HG03103 (cell line): ENCODE results near the gene GMEB2.
"Not testable (repeated sequence)": the region's sequence is repeated elsewhere in the genome, so short reads cannot be mapped to it uniquely, and the experiment has no call there.

Source experiments
- ATAC-seq: cut with Tn5 transposase; IDR thresholded peaks from one replicate; pipeline ENCODE4 v1.9.1; 2021; ENCODE audit warnings: low read depth; ENCODE audit not compliant: unreplicated experiment

GMEB2 gene

GRCh38 chr20:63640686-63641085 is 13.8 kb upstream of the GMEB2 start:
- not testable (repeated sequence) for ATAC-seq

DNA sequence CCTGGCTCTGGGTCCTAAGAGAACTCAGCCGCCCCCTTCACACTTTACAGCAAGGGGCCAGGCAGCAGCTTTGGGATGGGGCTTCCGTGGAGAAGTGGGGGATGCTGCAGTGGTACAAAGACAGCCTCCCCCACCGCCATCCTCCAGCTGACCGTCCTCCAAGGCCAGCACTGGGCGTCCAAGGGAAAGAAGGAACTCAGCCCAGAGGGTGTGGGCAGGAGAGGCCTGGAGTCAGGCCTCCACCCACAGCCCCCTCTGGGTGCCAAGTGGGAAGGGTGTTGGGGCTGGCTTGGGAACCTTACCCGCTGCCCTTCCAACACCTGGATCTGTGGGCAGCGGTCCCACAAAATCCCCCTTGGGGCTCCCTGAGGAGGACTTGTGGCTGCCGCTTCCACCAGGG is 13.2 kb upstream of the GMEB2 start:
- ATAC-seq = no peak

GRCh38 chr20:63639093-63639975 is 12.4 kb upstream of the GMEB2 start:
- no peak for ATAC-seq

DNA sequence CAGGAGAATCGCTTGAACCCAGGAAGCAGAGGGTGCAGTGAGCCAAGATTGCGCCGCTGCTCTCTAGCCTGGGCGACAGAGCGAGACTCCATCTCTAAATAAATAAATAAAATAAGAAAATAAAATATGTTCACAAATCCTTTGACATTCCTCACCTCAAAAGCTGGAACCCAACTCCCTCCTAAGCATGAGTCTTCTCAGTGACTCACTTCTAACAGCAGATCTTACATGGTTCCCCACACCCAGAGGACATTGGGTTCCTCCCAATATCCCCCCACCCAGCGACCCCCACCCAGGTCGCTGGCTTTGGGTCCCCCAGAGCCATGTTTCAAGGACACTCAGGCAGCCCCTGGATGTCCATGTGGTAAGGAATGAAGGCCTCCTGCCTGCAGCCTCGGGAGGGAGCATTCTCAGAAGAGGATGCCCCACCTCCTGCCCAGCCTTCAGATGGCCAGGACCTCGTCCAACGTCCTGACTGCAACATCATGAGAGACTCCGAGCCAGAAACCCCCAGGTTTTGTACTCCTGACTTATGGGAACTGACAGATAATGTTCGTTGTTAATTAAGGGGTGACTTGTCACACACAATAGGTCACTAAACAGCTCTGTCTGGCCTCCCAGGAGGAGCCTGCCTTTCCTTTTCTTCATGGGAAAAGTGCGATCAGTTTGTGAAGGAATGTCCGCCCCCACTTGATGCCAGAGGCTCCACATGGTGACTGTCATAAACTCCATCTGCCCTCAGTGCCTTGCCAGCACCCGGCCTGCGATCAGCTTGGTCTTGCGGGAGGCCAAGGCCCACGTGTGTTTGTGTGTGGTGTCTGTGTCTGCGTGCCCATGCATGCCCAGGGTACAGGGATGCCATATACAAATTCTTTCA is 10.1 kb upstream of the GMEB2 start:
- no peak for ATAC-seq

GRCh38 chr20:63635431-63636141 is 8.7 kb upstream of the GMEB2 start:
- no peak for ATAC-seq

GRCh38 chr20:63633732-63634131 is 6.8 kb upstream of the GMEB2 start:
- ATAC-seq = no peak

DNA sequence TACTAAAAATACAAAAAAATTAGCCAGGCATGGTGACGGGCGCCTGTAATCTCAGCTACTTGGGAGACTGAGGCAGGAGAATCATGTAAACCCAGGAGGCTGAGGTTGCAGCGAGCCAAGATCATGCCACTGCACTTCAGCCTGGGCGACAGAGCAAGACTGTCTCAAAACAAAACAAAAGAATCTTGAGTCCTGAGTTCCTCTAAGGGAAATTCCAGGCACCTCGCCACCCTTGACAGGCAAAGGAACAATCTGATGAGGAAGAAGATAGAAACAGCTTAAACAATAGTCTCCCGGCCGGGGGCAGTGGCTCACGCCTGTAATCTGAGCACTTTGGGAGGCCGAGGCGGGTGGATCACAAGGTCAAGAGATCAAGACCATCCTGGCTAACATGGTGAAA is 4.5 kb upstream of the GMEB2 start:
- not testable (repeated sequence) for ATAC-seq

GRCh38 chr20:63630956-63631355 is 4.1 kb upstream of the GMEB2 start:
- ATAC-seq = not testable (repeated sequence)

- no peak for ATAC-seq
These were observed 1.5 kb upstream of the GMEB2 start for GRCh38 chr20:63628246-63628975.

DNA sequence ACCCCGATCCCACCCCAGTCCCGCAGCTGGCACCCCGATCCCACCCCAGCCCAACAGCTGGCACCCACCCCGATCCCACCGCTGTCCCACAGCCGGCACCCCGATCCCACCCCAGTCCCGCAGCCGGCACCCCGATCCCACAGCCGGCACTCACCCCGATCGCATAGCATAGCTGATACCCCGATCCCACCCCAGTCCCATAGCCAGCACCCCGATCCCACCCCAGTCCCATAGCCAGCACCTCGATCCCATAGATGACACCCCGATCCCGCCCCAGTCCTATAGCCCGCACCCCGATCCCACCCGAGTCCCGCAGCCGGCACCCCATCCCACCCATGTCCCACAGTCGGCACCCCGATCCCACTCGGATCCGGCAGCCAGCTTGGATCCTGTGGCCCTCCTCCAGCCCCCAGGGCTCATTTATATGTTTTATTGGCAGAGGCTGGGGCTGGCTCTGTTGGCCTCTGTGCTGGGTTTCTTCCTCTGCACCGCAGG is 897 bp upstream of the GMEB2 start:
- no peak for ATAC-seq

DNA sequence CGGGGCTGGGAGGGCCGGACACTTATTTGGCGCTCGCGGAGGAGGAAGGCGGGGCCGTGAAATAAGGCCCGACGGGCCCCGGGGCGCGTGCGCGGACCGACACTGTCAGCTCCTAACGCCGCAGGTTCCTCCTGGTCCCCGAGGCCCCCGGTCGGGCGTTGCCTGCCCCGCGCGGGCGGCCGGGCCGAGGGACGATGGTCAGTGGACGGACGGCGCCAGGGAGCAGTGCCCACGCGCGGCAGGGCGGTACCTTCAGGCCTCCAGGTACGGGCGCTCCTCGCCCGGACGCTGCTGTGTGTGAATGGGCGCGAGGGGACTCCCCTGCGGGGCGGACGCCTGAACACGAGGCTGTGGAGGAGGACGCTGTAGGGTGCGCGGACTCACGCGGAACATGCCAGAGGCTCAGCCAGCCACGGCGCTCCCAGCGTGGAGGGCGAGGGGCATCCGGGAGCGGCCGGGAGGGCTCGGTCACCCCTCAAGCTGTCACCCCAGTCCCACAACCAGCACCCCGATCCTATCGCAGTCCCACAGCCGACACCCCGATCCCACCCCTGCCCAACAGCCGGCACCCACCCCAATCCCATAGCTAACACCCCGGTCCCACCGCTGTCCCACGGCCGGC is 339 bp upstream of the GMEB2 start:
- peak; percentile 68 for ATAC-seq

GRCh38 chr20:63625771-63626423 is 1.0 kb downstream of the GMEB2 start:
- no peak for ATAC-seq

GRCh38 chr20:63624486-63624885 is 2.4 kb downstream of the GMEB2 start:
- ATAC-seq = no peak

DNA sequence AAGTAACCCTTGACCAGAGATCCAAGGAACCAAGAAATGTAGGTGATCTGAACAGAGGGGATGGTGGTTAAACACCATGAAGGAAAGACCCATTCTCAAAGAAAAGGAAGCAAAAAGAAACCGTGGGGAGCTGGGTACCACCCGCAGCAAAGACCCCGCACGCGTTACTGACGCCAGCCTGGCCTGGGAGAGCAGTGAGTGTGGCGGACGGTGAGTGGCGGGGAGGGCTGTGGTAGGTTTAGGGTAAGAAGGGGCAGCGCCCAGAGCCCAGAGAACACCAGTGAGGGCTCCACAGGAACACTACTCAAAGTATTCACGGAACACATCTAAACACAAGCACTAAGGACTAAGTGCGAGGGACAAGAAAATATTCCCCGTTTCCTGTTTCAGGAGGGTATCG is 4.2 kb downstream of the GMEB2 start:
- no peak for ATAC-seq

- ATAC-seq = no peak
These were observed 4.8 kb downstream of the GMEB2 start for GRCh38 chr20:63622096-63622495.

- ATAC-seq = no peak
These were observed 5.9 kb downstream of the GMEB2 start for GRCh38 chr20:63620991-63621390.

DNA sequence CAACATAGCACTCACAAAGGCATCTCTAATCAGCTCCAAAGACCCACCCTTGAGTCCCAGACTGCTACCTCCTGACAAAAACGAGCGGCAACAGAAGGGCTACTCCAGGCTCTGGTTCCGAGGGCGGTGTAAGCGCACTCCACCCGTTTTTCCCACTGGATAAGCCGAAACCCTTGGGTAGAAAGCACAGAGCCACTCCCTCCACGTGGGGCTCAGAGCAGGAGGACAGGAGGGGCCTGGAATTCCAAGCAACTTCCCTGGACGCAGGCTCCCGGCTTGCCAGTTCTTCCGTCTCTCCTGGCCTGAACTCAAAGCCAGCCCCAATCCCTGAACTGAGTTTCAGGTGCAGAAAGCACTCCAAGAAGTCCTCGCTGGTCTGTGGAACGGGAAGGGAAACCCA is 7.4 kb downstream of the GMEB2 start:
- no peak for ATAC-seq

- ATAC-seq = no peak
These were observed 7.8 kb downstream of the GMEB2 start for GRCh38 chr20:63619086-63619485.

DNA sequence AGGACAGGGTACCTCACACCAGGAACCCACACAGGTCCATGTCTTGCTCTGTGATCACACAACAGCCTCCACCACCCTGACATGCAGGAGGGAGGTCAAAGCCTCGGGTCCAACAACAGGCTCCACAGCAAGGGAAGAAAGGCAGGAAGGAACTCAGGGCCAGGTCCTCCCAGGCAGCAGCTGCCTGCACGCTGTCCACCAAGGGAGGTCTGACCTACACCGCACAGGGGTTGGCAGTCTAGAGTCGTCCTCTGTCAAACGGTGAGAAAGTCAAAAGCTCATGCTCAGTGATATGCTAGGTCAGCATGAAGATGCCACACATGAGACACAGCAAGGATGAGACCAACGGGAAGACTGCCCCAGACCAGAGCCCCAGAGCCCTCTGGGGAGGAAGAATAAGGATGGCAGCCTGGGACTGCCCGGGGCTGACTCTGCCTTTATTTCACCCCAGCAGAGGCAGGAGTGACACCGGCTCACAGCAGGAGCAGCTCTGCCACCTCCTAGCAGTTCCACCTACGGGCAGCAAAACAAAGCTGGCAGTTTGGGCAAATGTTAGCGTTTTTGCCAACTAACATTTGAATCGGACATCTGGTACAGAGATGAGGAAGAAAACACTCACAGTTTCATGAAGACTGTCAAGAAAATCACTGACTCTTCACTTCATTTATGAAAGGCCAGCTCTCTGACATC is 8.5 kb downstream of the GMEB2 start:
- ATAC-seq = no peak
